Measurements from ENCODE around the gene GPR149. TPM values are rescaled to one million over a fixed set of nuclear protein-coding genes. Genes with fewer than 3 reads are reported as not detected.

Gene GPR149
- total RNA-seq, 2 donors from 2014 or later: 0.09 TPM; not detected in 1

GRCh38 chr3:154310840-154311239, 119.2 kb downstream of the GPR149 start:
- Histone ChIP-seq H3K9me3 (no peaks in the 10 kb centered on the region), H3K36me3 (peaks cover 0 to 1% of the 10 kb centered on the region in 2 donors), H3K27me3 (replicated peaks; ENCODE audit: insufficient read depth) (no peaks in the 10 kb centered on the region), H3K4me1 (replicated peaks) (no peaks in the 10 kb centered on the region), H3K27ac (no peak overlapping the region), H3K4me3 (no peak overlapping the region)
- TF ChIP-seq POLR2A (IDR thresholded peaks at IDR 0.05) (no peak), POLR2AphosphoS5 (IDR thresholded peaks at IDR 0.05) (no peak), CTCF (IDR thresholded peaks at IDR 0.05) (no peak)
- DNase-seq (ENCODE audit: low spot score): no peak
- intact Hi-C loops (cut with DNase I): no loop called here

GRCh38 chr3:154307363-154307762, 122.6 kb downstream of the GPR149 start:
- Histone ChIP-seq H3K27ac (no peak overlapping the region), H3K4me3 (no peak overlapping the region), H3K4me1 (replicated peaks) (no peaks in the 10 kb centered on the region), H3K27me3 (replicated peaks; ENCODE audit: insufficient read depth) (no peaks in the 10 kb centered on the region), H3K9me3 (no peaks in the 10 kb centered on the region), H3K36me3 (peaks cover 4 to 5% of the 10 kb centered on the region in 2 donors)
- no peak for DNase-seq (ENCODE audit: low spot score)
- intact Hi-C loops (cut with DNase I): no loop called here
- no peak for TF ChIP-seq POLR2A (IDR thresholded peaks at IDR 0.05)

DNA sequence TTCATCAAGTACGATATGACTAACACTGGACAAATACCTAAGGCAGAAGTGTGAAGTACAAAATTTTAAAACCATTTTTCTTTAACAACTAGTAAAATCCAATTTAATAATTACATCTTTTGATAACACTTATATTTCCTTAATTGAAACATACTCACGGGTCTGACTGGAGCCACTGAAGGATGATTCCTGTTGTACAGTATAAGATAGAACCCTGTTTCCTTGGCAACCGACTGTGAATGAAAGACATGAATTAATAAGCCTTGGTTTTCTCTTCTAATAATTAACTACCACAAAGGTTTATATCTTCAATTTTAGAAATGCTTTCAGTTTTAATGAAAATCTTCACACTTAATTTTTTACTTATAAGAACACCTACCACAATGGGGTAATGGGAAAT, 125.1 kb downstream of the GPR149 start:
- TF ChIP-seq POLR2A (IDR thresholded peaks at IDR 0.05) (no peak), POLR2AphosphoS5 (IDR thresholded peaks at IDR 0.05) (no peak), CTCF (IDR thresholded peaks at IDR 0.05) (no peak)
- Histone ChIP-seq H3K9me3 (no peaks in the 10 kb centered on the region), H3K4me1 (replicated peaks) (no peaks in the 10 kb centered on the region), H3K36me3 (peaks cover 4 to 5% of the 10 kb centered on the region in 2 donors), H3K27ac (no peak overlapping the region), H3K27me3 (replicated peaks; ENCODE audit: insufficient read depth) (no peaks in the 10 kb centered on the region), H3K4me3 (no peak overlapping the region)
- intact Hi-C loops (cut with DNase I): no loop called here
- DNase-seq (ENCODE audit: low spot score): no peak
- 92% methylated on average over 3 of the region's 3 CpGs for WGBS

DNA sequence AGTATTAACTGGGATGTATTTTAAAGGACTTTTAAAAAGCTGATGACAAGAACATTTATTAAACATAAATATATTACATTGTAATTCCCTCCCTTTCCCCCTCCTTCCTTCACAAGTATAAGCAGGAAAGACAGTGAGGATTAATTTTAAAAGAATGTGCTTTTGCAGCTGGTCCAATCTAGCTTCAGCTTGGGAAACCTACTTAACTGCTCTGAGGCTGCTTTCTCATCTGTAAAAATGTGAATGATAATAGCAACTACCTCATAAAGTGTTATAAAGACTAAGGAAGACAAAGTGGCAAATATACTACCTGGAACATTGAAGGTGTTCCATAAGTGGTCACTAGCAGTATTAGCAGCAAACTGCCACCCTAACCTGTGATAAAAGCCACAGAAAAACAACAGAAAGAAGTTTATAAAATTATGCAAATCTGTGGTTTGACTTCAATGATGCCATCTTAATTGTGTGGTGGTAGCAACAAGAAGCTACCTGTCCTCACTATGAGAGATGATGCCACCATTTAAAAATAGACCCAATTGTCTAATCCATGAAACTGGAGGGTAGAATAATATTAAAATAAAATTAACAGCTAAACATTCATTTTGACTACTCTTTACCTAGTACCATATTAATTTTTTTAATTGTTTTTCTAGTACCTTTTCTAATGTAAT, 125.7 kb downstream of the GPR149 start:
- H3K9me3 ChIP-seq: no peaks in the 10 kb centered on the region
- no peak overlapping the region for H3K4me3 ChIP-seq
- DNase-seq (ENCODE audit: low spot score): no peak
- TF ChIP-seq POLR2AphosphoS5 (IDR thresholded peaks at IDR 0.05): no peak
- TF ChIP-seq CTCF (IDR thresholded peaks at IDR 0.05): no peak
- no peak for TF ChIP-seq POLR2A (IDR thresholded peaks at IDR 0.05)
- intact Hi-C loops (cut with DNase I): no loop called here
- H3K27ac ChIP-seq: no peak overlapping the region
- no peaks in the 10 kb centered on the region for H3K27me3 ChIP-seq (replicated peaks; ENCODE audit: insufficient read depth)
- H3K36me3 ChIP-seq: peaks cover 4 to 5% of the 10 kb centered on the region in 2 donors
- no peaks in the 10 kb centered on the region for H3K4me1 ChIP-seq (replicated peaks)

GRCh38 chr3:154301561-154301960, 128.4 kb downstream of the GPR149 start:
- H3K27me3 ChIP-seq (replicated peaks; ENCODE audit: insufficient read depth): no peaks in the 10 kb centered on the region
- no peak for TF ChIP-seq POLR2A (IDR thresholded peaks at IDR 0.05)
- no peak for TF ChIP-seq CTCF (IDR thresholded peaks at IDR 0.05)
- TF ChIP-seq POLR2AphosphoS5 (IDR thresholded peaks at IDR 0.05): no peak
- no peak for DNase-seq (ENCODE audit: low spot score)
- no peaks in the 10 kb centered on the region for H3K9me3 ChIP-seq
- intact Hi-C loops (cut with DNase I): no loop called here
- peaks cover 4 to 5% of the 10 kb centered on the region in 2 donors for H3K36me3 ChIP-seq
- H3K4me1 ChIP-seq (replicated peaks): no peaks in the 10 kb centered on the region
- WGBS: 86% methylated on average over 3 of the region's 3 CpGs
- no peak overlapping the region for H3K4me3 ChIP-seq
- no peak overlapping the region for H3K27ac ChIP-seq
